Measurements from ENCODE around the gene TFPI.

GRCh38 chr2:187542123-187542522 lies 12.1 kb downstream of the TFPI start:
- no peak for TF ChIP-seq CTCF (IDR thresholded peaks at IDR 0.05; ENCODE audit: borderline replicate concordance, extremely low read depth, low read length, poor library complexity, severe bottlenecking)
- TF ChIP-seq EZH2 (IDR thresholded peaks at IDR 0.05; ENCODE audit: borderline replicate concordance, low read depth, low read length, severe bottlenecking) = no peak

All from DND-41 (cell line).